IMR-90 (cell line): ENCODE data around the gene FNDC10. TPM values are rescaled to one million over a fixed set of nuclear protein-coding genes. Genes with fewer than 3 reads are reported as not detected.

Source experiments
- ATAC-seq: fragments of 200-7000 bp; cut with Tn5 transposase; 2 replicates; pipeline ENCODE4 v1.9.1; 2020; ENCODE audit warnings: low read depth, mild to moderate bottlenecking, moderate library complexity
- BruUV-seq: library from RNA; stranded (reverse); fragments of 400-500 nt; replicated peaks from 2 replicates; lab custom pipeline; 2021; lab: Mats Ljungman, UMichigan
- CTCF ChIA-PET: fragments of 300-600 bp; formaldehyde crosslinking; extraction: SDS; loops from one replicate; lab custom pipeline; 2021; ENCODE audit warnings: antibody characterized with exemption; lab: Yijun Ruan, JAX
- POLR2A ChIA-PET: fragments of 300-600 bp; sonication (Branson Sonifier 250); formaldehyde crosslinking; loops from one replicate; lab custom pipeline; 2022; ENCODE audit warnings: antibody characterized with exemption; ENCODE audit not compliant: unreplicated experiment; lab: Charles Lee
- DNase-seq: peaks from one replicate; pipeline ENCODE4 v3.0.0; 2013
- H2AFZ ChIP-seq: replicated peaks from 2 replicates; pipeline ENCODE3; 2013; ENCODE audit warnings: low read length, mild to moderate bottlenecking; ENCODE audit not compliant: poor library complexity
- H2AK5ac ChIP-seq: 2 replicates; pipeline ENCODE4 v1.6.1; 2013; ENCODE audit warnings: low read depth, low read length, inconsistent platforms
- H2AK9ac ChIP-seq: replicated peaks from 2 replicates; pipeline ENCODE3; 2013; ENCODE audit warnings: mild to moderate bottlenecking, low read depth, low read length, moderate library complexity; ENCODE audit not compliant: poor library complexity
- H2BK120ac ChIP-seq: 2 replicates; pipeline ENCODE4 v1.6.1; 2013; ENCODE audit warnings: low read depth, low read length, inconsistent platforms
- H2BK15ac ChIP-seq: 3 replicates; pipeline ENCODE4 v1.6.1; 2013; ENCODE audit warnings: low read depth, low read length, inconsistent platforms
- H2BK20ac ChIP-seq: 2 replicates; pipeline ENCODE4 v1.6.1; 2013; ENCODE audit warnings: low read depth, mild to moderate bottlenecking, inconsistent platforms, low read length, moderate library complexity
- H2BK5ac ChIP-seq: 2 replicates; pipeline ENCODE4 v1.6.1; 2013; ENCODE audit warnings: mild to moderate bottlenecking, low read depth, low read length, inconsistent platforms; ENCODE audit not compliant: poor library complexity, severe bottlenecking
- H3K14ac ChIP-seq: replicated peaks from 2 replicates; pipeline ENCODE4 v1.6.1; 2013; ENCODE audit warnings: low read depth, low read length, inconsistent platforms
- H3K18ac ChIP-seq: 2 replicates; pipeline ENCODE4 v1.6.1; 2013; ENCODE audit warnings: low read depth, low read length, control low read depth
- H3K23ac ChIP-seq: 2 replicates; pipeline ENCODE4 v1.6.1; 2013; ENCODE audit warnings: low read depth, low read length, inconsistent platforms
- H3K27ac ChIP-seq: 2 replicates; pipeline ENCODE4 v1.5.1; 2013; ENCODE audit warnings: mild to moderate bottlenecking, control low read depth, low read length; ENCODE audit not compliant: insufficient read depth
- H3K27me3 ChIP-seq: 2 replicates; pipeline ENCODE4 v1.6.1; 2013; ENCODE audit warnings: low read length; ENCODE audit not compliant: control insufficient read depth, insufficient read depth
- H3K36me3 ChIP-seq: 2 replicates; pipeline ENCODE4 v1.6.1; 2013; ENCODE audit warnings: low read length, mixed read lengths; ENCODE audit not compliant: control insufficient read depth, insufficient read depth
- H3K4ac ChIP-seq: 2 replicates; pipeline ENCODE4 v1.6.1; 2013; ENCODE audit warnings: low read depth, low read length, inconsistent platforms
- H3K4me1 ChIP-seq: 2 replicates; pipeline ENCODE4 v1.6.1; 2013; ENCODE audit warnings: low read length, mixed read lengths; ENCODE audit not compliant: control insufficient read depth, insufficient read depth
- H3K4me2 ChIP-seq: 2 replicates; pipeline ENCODE4 v1.6.1; 2013; ENCODE audit warnings: low read depth, mild to moderate bottlenecking, control low read depth, low read length, moderate library complexity
- H3K4me3 ChIP-seq: 2 replicates; pipeline ENCODE4 v1.5.1; 2013; ENCODE audit warnings: low read depth, mild to moderate bottlenecking, control low read depth, low read length, moderate library complexity; ENCODE audit not compliant: insufficient read depth
- H3K56ac ChIP-seq: 2 replicates; pipeline ENCODE4 v1.6.1; 2013; ENCODE audit warnings: low read length, inconsistent platforms; ENCODE audit not compliant: insufficient read depth; ENCODE audit errors: extremely low read depth
- H3K79me1 ChIP-seq, 2 experiments: 2 replicates each; pipeline ENCODE4 v1.6.1; 2013; ENCODE audit warnings: low read length in 2 of 2, inconsistent platforms in 1 of 2, low read depth in 1 of 2
- H3K9ac ChIP-seq: 2 replicates; pipeline ENCODE4 v1.6.1; 2013; ENCODE audit warnings: low read depth, low read length, control low read depth
- H3K9me1 ChIP-seq: 2 replicates; pipeline ENCODE4 v1.6.1; 2013; ENCODE audit warnings: low read length, inconsistent platforms; ENCODE audit not compliant: insufficient read depth
- H3K9me3 ChIP-seq: 2 replicates; pipeline ENCODE4 v1.6.1; 2013; ENCODE audit warnings: low read length; ENCODE audit not compliant: control insufficient read depth, insufficient read depth
- H4K20me1 ChIP-seq: 2 replicates; pipeline ENCODE4 v1.6.1; 2013; ENCODE audit warnings: low read length, inconsistent platforms; ENCODE audit not compliant: insufficient read depth
- H4K5ac ChIP-seq: 2 replicates; pipeline ENCODE4 v1.6.1; 2013; ENCODE audit warnings: mild to moderate bottlenecking, low read depth, low read length, control low read depth
- H4K8ac ChIP-seq, 2 experiments: 2 replicates each; pipeline ENCODE4 v1.6.1; 2013; ENCODE audit warnings: low read depth in 2 of 2, low read length in 2 of 2, control low read depth in 1 of 2, inconsistent platforms in 1 of 2
- H4K91ac ChIP-seq: 2 replicates; pipeline ENCODE4 v1.6.1; 2013; ENCODE audit warnings: low read depth, low read length, inconsistent platforms; ENCODE audit not compliant: insufficient read depth
- CEBPB ChIP-seq: IDR thresholded peaks from 2 replicates; pipeline ENCODE4 v1.6.1; 2012; ENCODE audit warnings: low read depth, low read length, improper control_type of control experiment
- CHD1 ChIP-seq: IDR thresholded peaks from 2 replicates; pipeline ENCODE4 v1.6.1; 2012; ENCODE audit warnings: low read depth, low read length, improper control_type of control experiment
- CTCF ChIP-seq: conservative IDR thresholded peaks from 2 replicates; pipeline ENCODE4 v1.5.1; 2012; ENCODE audit warnings: mild to moderate bottlenecking, low read depth, low read length, improper control_type of control experiment
- ELK1 ChIP-seq: fragments of 150-350 bp; IDR thresholded peaks from 2 replicates; pipeline ENCODE4 v1.6.1; 2016; ENCODE audit warnings: low read depth, mild to moderate bottlenecking, low read length, moderate library complexity, borderline replicate concordance
- FOS ChIP-seq: fragments of 150-350 bp; IDR thresholded peaks from 2 replicates; pipeline ENCODE4 v1.6.1; 2016; ENCODE audit warnings: low read depth, low read length
- MAZ ChIP-seq: IDR thresholded peaks from 2 replicates; pipeline ENCODE4 v1.6.1; 2012; ENCODE audit warnings: low read depth, mild to moderate bottlenecking, low read length, improper control_type of control experiment, moderate library complexity, borderline replicate concordance
- MXI1 ChIP-seq: IDR thresholded peaks from 2 replicates; pipeline ENCODE4 v1.6.1; 2012; ENCODE audit warnings: low read depth, mild to moderate bottlenecking, low read length, moderate library complexity, borderline replicate concordance
- POLR2A ChIP-seq: IDR thresholded peaks from 2 replicates; pipeline ENCODE4 v1.6.1; 2012; ENCODE audit warnings: mild to moderate bottlenecking, low read depth, low read length
- RAD21 ChIP-seq: IDR thresholded peaks from 2 replicates; pipeline ENCODE4 v1.6.1; 2012; ENCODE audit warnings: low read length, improper control_type of control experiment
- SMC3 ChIP-seq: fragments of 150-350 bp; IDR thresholded peaks from 2 replicates; pipeline ENCODE4 v1.6.1; 2016; ENCODE audit warnings: low read depth, mild to moderate bottlenecking, antibody characterized with exemption, low read length, moderate library complexity
- WGBS, 2 experiments: methylation state at CpG; one replicate each; pipeline versions ENCODE4 v1.1.5 to v1.1.7; 2013; ENCODE audit warnings: missing lambda C conversion rate in 2 of 2; ENCODE audit not compliant: insufficient read length in 1 of 2; ENCODE audit errors: extremely low coverage in 2 of 2; 5-methylcytosine and 5-hydroxymethylcytosine counted together
- dilution Hi-C: fragments of 300-500 bp; cut with HindIII; formaldehyde crosslinking; loops from one replicate; pipeline ENCODE4 v1.14.3; 2018; ENCODE audit warnings: low sequenced_read_pairs; ENCODE audit not compliant: unreplicated experiment
- in situ Hi-C: fragments of 300-500 bp; cut with MboI; formaldehyde crosslinking; loops from 3 replicates; pipeline ENCODE4 v1.14.3; 2019; ENCODE audit warnings: low sequenced_read_pairs, inconsistent platforms, mixed read lengths
- intact Hi-C: fragments of 100-400 bp; cut with micrococcal nuclease; formaldehyde crosslinking; loops from 2 replicates; pipeline ENCODE4 v1.10.0; 2022
- polyA plus RNA-seq, 3 experiments: library from polyadenylated mRNA; depleted of rRNA; stranded (reverse); fragments of >200 nt; gene quantifications; 2 replicates each; pipeline ENCODE4 v1.2.3, GENCODE V29; 2012; ENCODE audit warnings: low replicate concordance in 1 of 3
- total RNA-seq: library from RNA; depleted of rRNA; stranded (reverse); fragments of >200 nt; gene quantifications from 2 replicates; pipeline ENCODE4 v1.2.3, GENCODE V29; 2012

FNDC10 gene
- total and polyA plus RNA-seq, 2 of the 4 experiments (the other 2 are of a cell fraction), result 0.36 to 5.8 TPM

- no peak for TF ChIP-seq ELK1
These were observed 28.2 kb upstream of the FNDC10 start (continued) for GRCh38 chr1:1627829-1628753.

- no peak overlapping the region for H4K91ac ChIP-seq
- no peak overlapping the region for H2AFZ ChIP-seq
- no peak overlapping the region for H2BK5ac ChIP-seq
- whole genome bisulfite sequencing, 2 experiments, result 86% methylated on average over 6 of the region's 37 CpGs; no CpG with 5 or more reads in 1 of the 2 experiments
- H3K27me3 ChIP-seq, result no peaks in the 10 kb centered on the region
- no peak overlapping the region for H3K4me2 ChIP-seq
- intact Hi-C loops (no loop called here), in situ Hi-C loops (no loop called here), dilution Hi-C loops (no loop called here)
- no peak overlapping the region for H3K23ac ChIP-seq
- POLR2A ChIA-PET, result no interaction called here
- CTCF ChIA-PET, result no interaction called here
- H2AK9ac ChIP-seq, result no peak overlapping the region
- no peak overlapping the region for H2BK120ac ChIP-seq
- H2BK15ac ChIP-seq, result no peak overlapping the region
- no peak for ATAC-seq
- H4K8ac ChIP-seq, result no peak overlapping the region
- H3K79me1 ChIP-seq, result peaks cover 0 to 5% of the 10 kb centered on the region in 2 experiments; a peak in 1 of 4 replicates
- DNase-seq, result no peak
- H3K4me1 ChIP-seq, result no peaks in the 10 kb centered on the region; the same call in 1 of the 2 replicates
- H4K5ac ChIP-seq, result no peak overlapping the region
- no peaks in the 10 kb centered on the region for H3K9me1 ChIP-seq
- no peak overlapping the region for H2BK20ac ChIP-seq
- peaks cover 31% of the 10 kb centered on the region for H3K36me3 ChIP-seq
- H3K9me3 ChIP-seq, result no peaks in the 10 kb centered on the region
- H2AK5ac ChIP-seq, result no peak overlapping the region
- H4K20me1 ChIP-seq, result peaks cover 18% of the 10 kb centered on the region
- H3K27ac ChIP-seq, result no peak overlapping the region
- BruUV-seq, result no TSS peak
- H3K56ac ChIP-seq, result no peak overlapping the region
- H3K18ac ChIP-seq, result no peak overlapping the region
- no peak overlapping the region for H3K4me3 ChIP-seq
- H3K4ac ChIP-seq, result no peak overlapping the region
- no peak overlapping the region for H3K9ac ChIP-seq
- no peak overlapping the region for H3K14ac ChIP-seq
- TF ChIP-seq CHD1 (no peak), SMC3 (no peak), FOS (no peak), MAZ (no peak), ELK1 (no peak), MXI1 (no peak), CTCF (no peak), POLR2A (no peak), CEBPB (no peak), RAD21 (no peak)
These were observed 27.4 kb upstream of the FNDC10 start for GRCh38 chr1:1627261-1627828.
